HG02763 (cell line): ENCODE measurements around the gene ATP1A3.

Experiments
- ATAC-seq: cut with Tn5 transposase; IDR thresholded peaks from one replicate; pipeline ENCODE4 v1.9.1; 2021; ENCODE audit warnings: mild to moderate bottlenecking, moderate library complexity; ENCODE audit not compliant: unreplicated experiment

Gene ATP1A3

GRCh38 chr19:41987141-41987860 is 6.7 kb downstream of the ATP1A3 start:
- ATAC-seq: no peak

- no peak for ATAC-seq
These were observed 9.1 kb downstream of the ATP1A3 start for GRCh38 chr19:41984961-41985360.

GRCh38 chr19:41981724-41982123 is 12.3 kb downstream of the ATP1A3 start:
- no peak for ATAC-seq

- no peak for ATAC-seq
These were observed 15.6 kb downstream of the ATP1A3 start for GRCh38 chr19:41978470-41978869.

- ATAC-seq: no peak
These were observed 16.1 kb downstream of the ATP1A3 start for GRCh38 chr19:41977916-41978315.

- no peak for ATAC-seq
These were observed 19.4 kb downstream of the ATP1A3 start for GRCh38 chr19:41974652-41975051.

GRCh38 chr19:41971363-41971762 is 22.7 kb downstream of the ATP1A3 start:
- ATAC-seq: no peak

GRCh38 chr19:41969772-41970458 is 24.1 kb downstream of the ATP1A3 start:
- ATAC-seq: no peak

GRCh38 chr19:41968751-41969595 is 25.1 kb downstream of the ATP1A3 start:
- no peak for ATAC-seq

- ATAC-seq: no peak
These were observed 26.8 kb downstream of the ATP1A3 start for GRCh38 chr19:41967054-41967783.

- ATAC-seq: no peak
These were observed 28.9 kb downstream of the ATP1A3 start for GRCh38 chr19:41965106-41965505.

- no peak for ATAC-seq
These were observed 33.1 kb downstream of the ATP1A3 start for GRCh38 chr19:41960973-41961372.

- ATAC-seq: peak; percentile 79
These were observed 34.7 kb downstream of the ATP1A3 start, which contains the start of gene RABAC1 for GRCh38 chr19:41959056-41960053. TSS of gene RABAC1 (minus strand) at chr19:41959321. CDS start at chr19:41959292, 29 bp downstream.

GRCh38 chr19:41958367-41959055 is 35.5 kb downstream of the ATP1A3 start:
- ATAC-seq: peak; percentile 50

GRCh38 chr19:41957838-41958366 is 36.1 kb downstream of the ATP1A3 start:
- no peak for ATAC-seq

GRCh38 chr19:41957161-41957837 is 36.7 kb downstream of the ATP1A3 start:
- ATAC-seq: no peak

- ATAC-seq: no peak
These were observed 37.4 kb downstream of the ATP1A3 start for GRCh38 chr19:41956621-41957020.

GRCh38 chr19:41955521-41955920 is 38.5 kb downstream of the ATP1A3 start:
- no peak for ATAC-seq
